GM19035 (cell line): ENCODE measurements around the gene KLHL34.

Source experiments
- ATAC-seq: cut with Tn5 transposase; IDR thresholded peaks from one replicate; pipeline ENCODE4 v1.9.1; 2021; ENCODE audit not compliant: unreplicated experiment

Gene KLHL34

GRCh38 chrX:21658152-21658737, at the start of gene KLHL34:
TSS of gene KLHL34 (minus strand) at chrX:21658330. CDS start at chrX:21657788, 542 bp downstream.
- ATAC-seq = no peak

- no peak for ATAC-seq
Observed at GRCh38 chrX:21705225-21705624, 47.1 kb upstream of the KLHL34 start.

- no peak for ATAC-seq
Observed at GRCh38 chrX:21702725-21703124, 44.6 kb upstream of the KLHL34 start.

GRCh38 chrX:21700967-21701366, 42.8 kb upstream of the KLHL34 start:
- ATAC-seq = no peak

GRCh38 chrX:21700275-21700674, 42.1 kb upstream of the KLHL34 start:
- no peak for ATAC-seq

- ATAC-seq = no peak
Observed at GRCh38 chrX:21699136-21699535, 41.0 kb upstream of the KLHL34 start.

- ATAC-seq = no peak
Observed at GRCh38 chrX:21698272-21698671, 40.1 kb upstream of the KLHL34 start.

- ATAC-seq = no peak
Observed at GRCh38 chrX:21691512-21692018, 33.4 kb upstream of the KLHL34 start.

GRCh38 chrX:21683941-21684340, 25.8 kb upstream of the KLHL34 start:
- ATAC-seq = no peak

- ATAC-seq = no peak
Observed at GRCh38 chrX:21678048-21678612, 20.0 kb upstream of the KLHL34 start.

GRCh38 chrX:21675931-21676330, 17.8 kb upstream of the KLHL34 start:
- no peak for ATAC-seq

- ATAC-seq = no peak
Observed at GRCh38 chrX:21674430-21675186, 16.5 kb upstream of the KLHL34 start.

GRCh38 chrX:21666679-21667078, 8.5 kb upstream of the KLHL34 start:
- no peak for ATAC-seq

- ATAC-seq = no peak
Observed at GRCh38 chrX:21666252-21666651, 8.1 kb upstream of the KLHL34 start.

GRCh38 chrX:21662761-21663160, 4.6 kb upstream of the KLHL34 start:
- no peak for ATAC-seq

GRCh38 chrX:21661316-21661715, 3.2 kb upstream of the KLHL34 start:
- ATAC-seq = no peak

GRCh38 chrX:21660156-21660555, 2.0 kb upstream of the KLHL34 start:
- no peak for ATAC-seq

- no peak for ATAC-seq
Observed at GRCh38 chrX:21659320-21659719, 1.2 kb upstream of the KLHL34 start.

- no peak for ATAC-seq
Observed at GRCh38 chrX:21658746-21659145, 616 bp upstream of the KLHL34 start.

- ATAC-seq = no peak
Observed at GRCh38 chrX:21657318-21658151, 595 bp downstream of the KLHL34 start.

- ATAC-seq = no peak
Observed at GRCh38 chrX:21656587-21657317, 1.4 kb downstream of the KLHL34 start.
